Activated T-helper 1 cell treated with Interleukin-2 at 50 U/mL for 16 hours (primary cell): ENCODE results near the gene KPNA4.
"Not testable (repeated sequence)": the region's sequence is repeated elsewhere in the genome, so short reads cannot be mapped to it uniquely, and the experiment has no call there.

ENCODE experiments used
- DNase-seq: peaks from one replicate; pipeline ENCODE4 v3.0.0-alpha.2; 2020; ENCODE audit warnings: low read depth

KPNA4 gene

DNA sequence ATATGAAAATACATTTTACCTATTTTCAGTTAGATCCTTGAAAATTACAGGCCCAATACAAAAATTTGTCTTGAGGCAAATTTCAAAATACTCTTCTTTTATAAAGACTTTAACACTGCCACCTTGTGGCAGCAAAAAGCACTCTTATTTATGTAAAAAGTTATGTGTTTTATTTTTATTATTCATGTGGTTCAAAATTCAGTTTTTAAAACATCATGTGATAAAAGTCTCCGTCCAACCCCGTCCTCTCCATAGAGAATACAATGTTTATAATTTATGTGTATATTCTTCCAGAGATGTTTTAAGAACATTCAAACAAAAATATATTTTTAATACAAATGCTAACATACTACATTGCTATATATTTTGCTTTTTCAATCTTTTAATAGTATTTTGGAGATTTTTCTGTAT, 78.9 kb downstream of the KPNA4 start:
- no peak for DNase-seq

DNA sequence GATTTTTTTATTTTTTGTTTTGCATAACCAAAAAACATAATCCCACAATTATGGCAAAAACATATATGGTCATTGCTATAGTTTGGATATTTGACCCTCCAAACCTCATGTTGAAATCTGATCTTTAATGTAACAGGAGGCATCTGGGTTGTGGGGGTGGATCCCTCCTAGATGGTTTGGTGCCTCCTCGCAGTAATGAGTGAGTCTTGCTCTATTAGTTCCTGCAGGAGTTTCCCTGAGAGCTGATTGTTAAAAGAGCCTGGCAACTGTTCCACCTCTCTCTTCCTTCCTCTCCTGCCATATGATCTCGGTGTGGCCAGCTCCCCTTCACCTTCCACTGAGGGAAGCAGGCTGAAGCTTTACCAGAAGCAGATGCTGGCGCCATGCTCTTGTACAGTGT, 82.6 kb downstream of the KPNA4 start:
- DNase-seq = no peak

DNA sequence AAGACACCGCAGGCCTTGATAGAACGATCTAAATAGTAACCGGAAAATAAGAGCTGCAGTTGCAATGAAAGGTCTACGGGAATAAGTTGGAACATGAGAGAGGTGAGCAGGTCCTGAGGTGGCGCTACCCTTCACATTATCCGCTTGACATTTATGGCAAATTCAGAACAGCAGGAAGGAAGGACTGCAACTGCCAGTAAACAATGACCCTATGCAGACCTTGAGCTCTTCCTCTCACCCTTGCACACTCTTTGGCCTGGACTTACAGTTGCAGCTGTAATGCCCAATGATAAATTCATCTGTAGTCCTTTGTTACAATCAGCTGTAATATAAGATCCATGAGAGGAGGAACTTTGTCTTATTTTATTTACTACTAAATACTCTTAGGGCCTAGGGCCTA, 83.5 kb downstream of the KPNA4 start:
- DNase-seq = no peak

DNA sequence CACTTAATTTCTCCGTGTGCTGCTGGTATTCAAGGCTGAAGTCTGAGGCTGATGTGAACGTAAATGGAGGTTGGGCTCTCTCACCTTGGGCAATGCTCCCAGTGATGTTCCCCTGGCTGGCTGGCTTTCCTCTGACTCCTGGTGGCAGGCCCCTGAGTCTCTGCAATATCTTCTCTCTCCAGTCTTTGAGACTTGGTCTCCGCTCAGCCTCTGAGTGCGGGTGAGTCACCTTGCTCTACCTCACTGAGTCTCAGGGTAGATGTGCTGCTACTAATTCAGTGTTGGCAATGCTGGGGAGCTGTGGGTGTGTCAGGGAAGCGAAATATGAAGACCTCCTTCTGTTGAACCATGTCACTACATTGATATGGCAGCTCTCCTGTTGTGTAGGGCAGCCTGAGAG, 84.4 kb downstream of the KPNA4 start:
- DNase-seq = no peak

DNA sequence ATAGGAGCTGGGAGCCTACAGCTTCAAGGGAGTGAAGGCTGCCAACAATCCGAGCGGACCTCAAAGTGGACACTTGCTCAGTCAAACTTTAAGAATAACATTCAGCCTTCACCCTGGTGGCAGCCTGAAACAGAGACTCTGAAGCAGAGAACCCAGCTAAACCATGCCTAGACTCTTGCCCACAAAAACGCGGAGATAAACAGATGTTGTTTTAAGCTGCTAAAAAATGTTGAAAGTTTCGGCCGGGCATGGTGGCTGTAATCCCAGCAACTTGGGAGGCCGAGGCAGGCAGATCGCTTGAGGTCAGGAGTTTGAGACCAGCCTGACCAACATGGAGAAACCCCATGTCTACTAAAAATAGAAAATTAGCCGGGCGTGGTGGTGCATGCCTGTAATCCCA, 86.0 kb downstream of the KPNA4 start:
- DNase-seq = no peak

DNA sequence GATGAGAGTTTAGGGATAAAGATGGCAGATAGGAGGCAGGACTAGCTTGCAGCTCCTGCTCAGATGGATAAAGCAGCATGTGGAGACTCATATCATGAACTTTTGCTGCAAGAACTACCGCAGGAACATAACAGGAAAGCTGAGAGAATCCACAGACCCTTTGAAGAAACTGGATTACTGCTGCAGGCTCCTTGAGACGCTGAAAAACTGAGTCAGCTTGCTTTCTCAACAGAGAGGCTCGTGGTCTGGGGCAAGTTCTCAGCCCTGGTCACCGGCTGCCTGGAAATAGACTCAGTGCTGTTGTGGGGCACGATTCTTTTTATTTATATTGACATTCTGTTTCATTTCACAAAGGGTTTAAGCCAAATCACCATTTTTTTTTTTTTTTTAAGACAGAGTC, 87.0 kb downstream of the KPNA4 start:
- DNase-seq = no peak

DNA sequence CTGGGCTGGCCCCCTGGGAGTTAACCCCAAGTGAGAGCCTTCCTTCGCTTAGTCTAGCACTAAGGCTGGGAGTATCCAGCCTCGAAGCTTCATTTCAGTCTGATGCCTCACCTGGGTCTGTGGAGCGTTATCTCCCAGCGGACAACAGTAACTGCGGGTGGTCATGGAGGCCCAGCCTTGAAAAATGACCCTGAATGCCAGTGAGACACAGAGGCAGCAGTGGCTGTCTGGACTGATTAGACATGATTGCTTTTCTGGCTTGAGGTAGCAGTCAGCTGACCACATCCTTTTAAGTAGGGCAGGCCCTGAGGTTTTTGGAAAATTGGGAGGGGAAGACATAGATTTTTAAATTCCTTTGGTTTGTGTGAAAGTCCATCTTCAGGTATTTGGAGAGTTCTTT, 87.6 kb downstream of the KPNA4 start:
- DNase-seq = no peak

DNA sequence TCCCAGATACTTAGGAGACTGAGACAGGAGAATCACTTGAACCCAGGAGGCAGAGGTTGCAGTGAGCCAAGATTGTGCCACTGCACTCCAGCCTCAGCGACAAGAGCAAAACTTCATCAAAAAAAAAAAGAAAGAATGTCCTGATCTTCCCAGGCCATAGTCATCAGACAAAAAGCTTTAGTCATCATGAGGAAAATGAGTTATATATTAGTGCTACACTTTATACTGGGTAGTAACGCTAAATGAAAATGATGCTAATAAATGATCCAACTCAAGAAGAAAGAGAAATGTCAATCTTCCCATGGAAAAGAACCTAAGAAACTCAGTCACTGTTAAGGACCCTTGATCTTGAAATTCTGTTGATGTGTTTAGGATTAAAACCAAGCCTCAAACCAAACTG, 89.5 kb downstream of the KPNA4 start:
- DNase-seq = no peak

DNA sequence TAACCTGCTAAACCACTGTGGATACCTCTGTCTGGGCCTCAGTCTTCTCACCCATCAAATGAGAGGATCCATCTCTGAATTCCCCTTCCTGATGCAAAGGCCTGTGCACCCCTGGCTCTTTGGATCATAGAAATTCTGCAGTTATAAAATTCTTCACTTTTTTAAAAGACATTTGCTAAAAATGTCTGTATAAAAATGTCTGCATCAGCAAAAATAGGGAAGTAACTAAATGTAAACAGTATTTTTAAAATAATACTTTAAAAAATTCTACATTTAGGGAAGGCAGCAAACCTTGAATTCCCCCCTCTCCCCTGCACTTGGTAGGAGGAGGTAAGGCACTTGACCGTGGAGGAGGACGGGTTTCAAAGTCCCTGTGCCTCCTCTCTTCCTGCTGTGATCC, 90.2 kb downstream of the KPNA4 start:
- DNase-seq = no peak

DNA sequence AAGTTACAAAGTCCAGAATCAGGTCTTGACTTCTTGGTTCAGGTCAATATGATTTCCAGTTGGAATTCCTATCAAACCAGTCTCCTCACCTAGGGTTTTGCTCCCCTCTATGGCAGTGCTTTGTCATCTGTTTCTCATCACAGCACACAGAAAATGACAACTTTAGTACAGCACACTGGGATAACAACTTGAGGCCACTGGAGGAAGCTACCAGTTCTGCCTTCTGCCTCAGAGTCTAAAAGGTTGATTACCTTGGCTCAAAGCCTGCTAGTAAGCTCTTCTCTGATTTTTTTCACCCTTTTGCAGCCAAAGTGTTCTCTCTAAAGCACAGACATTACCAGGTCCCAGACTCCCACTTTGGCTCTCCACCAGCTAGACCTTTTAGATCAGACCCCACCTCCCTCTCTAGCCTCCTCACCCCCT, 90.9 kb downstream of the KPNA4 start:
- DNase-seq = no peak

DNA sequence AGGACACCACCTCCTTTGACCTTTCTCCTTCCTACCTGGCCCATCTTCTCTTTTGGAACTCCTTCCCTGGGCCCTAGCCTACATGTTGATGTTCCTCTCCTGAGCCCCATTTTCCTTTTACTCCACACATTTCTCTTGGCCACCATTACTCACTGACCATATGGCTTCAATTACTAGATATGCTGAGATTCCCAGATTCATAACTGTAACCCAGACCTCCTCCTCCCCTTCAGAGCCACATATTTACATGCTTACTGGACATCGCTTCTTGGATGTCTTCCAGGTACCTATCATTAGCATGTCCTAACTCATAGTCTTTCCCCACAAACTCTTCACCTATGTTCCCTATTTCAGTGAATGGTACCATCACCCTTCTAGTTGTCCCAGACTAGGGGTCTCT, 91.4 kb downstream of the KPNA4 start:
- no peak for DNase-seq

DNA sequence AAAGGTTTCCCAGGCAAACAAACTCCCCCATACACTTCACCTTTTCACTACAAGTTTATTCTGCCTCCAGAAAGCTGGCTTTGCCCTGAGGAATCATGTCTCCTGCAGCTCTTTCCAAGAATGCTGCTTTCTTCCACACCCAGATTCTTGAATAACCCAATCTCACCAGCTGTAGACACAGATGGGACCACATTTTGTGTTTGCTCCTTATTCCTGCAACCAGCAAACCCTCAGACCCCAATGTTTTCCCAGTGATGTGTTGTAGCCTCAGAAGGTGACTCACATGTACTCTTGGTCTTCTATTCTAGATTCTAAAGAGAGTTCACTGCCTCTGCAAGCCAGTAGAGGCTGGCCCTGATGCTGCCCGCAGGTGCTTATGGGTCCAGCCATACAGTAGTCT, 92.2 kb downstream of the KPNA4 start:
- DNase-seq = no peak

DNA sequence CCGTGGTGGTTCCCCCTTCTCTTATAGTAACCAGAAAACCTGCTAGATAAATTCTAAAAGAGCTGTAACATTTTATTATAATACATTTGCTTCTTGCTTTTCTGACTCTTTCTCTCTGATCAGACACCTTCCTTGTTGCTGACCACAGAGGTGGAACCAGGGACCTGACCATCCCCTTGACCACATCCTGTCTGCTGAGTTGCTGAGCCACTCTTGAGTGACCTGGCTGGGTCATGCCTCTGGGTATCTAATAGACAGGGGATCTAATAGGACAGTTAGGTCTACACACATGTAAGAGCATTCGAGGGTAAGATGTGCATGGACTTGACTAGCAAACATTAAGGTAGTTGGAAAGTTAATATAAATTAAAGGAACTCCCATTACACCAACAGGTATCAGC, 93.0 kb downstream of the KPNA4 start:
- no peak for DNase-seq

DNA sequence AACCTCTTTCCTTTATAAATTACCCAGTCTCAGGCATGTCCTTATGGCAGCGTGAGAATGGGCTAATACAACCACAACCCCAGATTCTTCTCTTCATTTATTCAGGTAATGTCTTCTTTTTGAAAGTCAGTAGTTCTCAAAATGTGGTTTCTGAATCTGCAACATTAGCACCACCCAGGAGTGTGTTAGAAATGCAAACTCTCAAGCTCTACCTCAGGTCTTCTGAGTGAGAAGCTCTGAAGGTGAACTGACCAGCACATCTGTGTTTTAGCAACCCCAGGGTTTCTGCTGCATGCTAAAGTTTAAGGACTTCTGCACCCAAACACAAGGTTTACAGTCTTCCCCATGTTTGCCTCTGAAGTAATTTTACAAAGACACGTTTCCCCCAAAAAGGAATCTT, 93.5 kb downstream of the KPNA4 start:
- DNase-seq = no peak

DNA sequence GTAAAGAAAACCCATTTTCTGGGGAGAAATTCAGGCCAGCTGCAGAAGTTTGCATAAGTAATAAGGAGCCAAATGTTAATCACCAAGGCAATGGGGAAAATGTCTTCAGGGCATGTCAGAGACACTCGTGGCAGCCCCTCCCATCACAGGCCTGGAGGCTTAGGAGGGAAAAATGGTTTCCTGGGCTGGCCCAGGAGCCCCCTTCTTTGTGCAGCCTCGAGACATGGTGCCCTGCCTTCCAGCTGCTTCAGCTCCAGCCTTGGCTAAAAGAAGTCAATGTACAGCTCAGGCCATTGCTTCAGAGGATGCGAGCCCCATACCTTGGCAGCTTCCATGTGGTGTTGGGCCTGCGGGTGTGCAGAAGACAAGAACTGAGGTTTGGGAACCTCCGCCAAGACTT, 95.2 kb downstream of the KPNA4 start:
- DNase-seq = no peak

DNA sequence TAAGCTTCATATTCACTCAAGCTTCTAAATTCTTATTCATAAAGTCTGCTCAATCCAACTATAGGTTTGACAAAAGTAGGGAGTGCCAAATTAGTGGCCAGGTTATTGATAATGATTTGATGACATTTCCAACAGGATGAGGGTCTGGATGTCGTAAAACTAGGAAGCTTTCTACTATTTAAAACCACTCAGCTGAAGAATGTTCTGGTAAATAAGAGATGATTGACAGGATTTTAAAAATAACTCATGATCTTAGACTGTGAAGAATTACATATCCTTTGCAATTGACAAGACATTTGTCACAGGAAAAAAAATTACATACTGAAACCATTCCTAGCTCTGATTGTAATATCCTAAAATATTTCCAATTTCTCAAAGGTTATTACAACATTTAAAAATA, 100.4 kb downstream of the KPNA4 start:
- no peak for DNase-seq

DNA sequence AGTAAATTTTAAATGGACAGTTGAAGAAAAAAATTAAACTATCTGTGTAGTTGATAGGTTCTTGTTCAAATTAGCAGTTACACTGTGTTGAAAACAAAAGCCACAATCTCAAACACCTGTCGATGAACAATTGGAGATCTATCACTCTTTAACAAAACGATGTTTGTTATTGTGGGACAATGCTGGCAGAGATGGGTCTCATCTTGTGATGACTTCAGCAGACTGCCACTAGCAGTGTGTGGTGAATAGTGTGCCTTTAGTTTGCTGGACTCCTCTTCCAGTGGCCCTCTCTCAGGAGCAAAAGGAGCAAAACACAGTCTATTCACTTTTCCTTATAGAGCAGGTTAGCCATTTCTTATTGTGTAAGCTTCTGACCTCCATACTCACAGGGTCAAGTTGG, 101.0 kb downstream of the KPNA4 start:
- DNase-seq = no peak

DNA sequence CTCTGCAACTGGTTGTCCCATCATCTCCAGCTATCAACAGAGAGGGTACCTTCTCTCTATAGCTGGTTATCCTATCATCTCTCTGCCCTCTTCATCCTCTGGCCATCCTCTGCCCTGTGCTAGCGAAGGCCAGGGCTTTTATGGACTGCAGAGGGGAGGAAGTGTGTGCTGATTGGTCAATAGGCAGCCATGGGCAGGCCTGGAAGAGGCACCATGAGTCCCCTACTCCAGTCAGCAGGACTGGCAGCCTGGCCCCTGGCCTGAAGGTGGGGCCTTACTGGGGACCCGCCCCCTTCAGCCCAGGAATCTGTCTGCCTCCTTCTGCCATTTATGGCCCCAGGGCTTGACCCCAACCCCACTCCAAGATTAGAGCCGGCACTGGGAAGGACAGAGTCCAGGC, 105.3 kb downstream of the KPNA4 start:
- no peak for DNase-seq

DNA sequence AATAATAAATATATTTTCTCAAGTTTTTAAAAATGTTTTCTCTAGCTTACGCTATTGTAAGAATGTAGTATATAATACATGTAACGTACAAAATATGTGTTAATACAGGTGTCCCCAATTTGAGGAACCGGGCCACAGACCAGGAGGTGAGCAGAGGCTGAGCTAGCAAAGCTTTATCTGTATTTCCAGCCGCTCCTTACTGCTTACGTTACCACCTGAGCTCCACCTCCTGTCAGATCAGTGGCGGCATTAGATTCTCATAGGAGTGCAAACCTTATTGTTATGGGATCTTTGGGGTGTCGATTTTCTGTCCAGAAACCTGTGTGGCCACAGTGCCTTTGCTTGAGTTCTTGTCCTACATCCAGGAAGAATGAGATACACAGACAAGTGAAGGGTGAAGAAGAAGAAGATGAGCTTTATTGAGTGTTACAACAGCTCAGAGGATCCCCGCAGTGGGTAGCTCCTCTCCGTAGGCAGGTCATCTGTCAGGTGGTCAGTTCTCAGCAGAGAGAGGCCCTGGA, 105.9 kb downstream of the KPNA4 start:
- no peak for DNase-seq

DNA sequence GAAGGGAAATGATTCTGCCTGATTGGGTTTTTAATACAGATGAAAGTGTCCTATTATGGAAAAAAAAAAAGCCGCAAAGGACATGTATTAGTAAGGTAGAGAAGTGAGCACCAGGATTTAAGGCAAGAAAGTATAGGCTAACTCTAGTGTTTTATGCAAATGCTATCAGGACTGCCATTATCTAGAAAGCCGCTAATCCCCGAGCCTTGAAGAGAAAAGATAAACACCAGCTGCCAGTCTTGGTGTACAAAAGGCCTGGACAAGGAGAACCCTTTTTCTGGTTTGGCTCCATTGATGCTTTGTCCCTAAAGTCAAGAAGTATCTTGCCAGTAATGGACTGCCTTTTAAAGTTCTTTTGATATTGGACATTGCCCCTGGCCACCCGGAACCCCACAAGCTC, 107.2 kb downstream of the KPNA4 start:
- no peak for DNase-seq

DNA sequence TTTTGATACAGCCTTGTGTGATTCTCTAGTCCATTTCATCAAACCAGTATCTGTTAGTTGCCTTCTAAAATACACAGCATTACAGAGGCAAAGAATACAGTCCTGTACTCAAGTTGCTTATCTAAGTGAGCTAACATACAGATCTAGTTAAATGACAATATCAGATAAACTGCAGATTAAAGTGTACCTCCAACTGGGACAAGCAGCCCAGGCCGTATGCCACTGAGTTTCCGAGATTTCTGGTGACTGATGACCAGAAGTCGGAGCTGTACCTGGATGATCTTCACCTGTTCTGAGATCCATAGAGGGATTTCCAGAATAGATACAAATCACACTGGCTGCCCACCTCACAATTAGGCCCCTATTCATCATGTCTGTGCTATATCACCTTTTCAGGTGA, 109.5 kb downstream of the KPNA4 start:
- DNase-seq = no peak

DNA sequence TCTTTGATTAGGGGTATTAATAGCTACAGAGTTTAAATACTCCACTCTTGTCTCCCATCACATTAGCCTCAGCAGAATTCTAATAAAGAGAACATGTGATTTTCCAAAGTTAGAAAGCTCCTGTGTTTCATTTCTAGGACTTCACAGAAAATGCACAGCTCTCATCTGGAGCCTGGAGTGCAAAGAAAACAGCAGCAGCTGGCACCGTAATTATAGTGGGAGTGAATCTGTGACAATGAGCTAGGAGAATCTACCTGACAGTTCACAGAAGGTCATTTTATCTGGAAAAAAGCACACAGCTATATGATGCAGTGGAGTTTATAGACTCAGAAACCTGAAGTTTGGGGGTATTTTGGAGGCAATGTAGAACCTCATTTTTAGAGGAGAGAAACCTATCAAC, 110.4 kb downstream of the KPNA4 start:
- no peak for DNase-seq

DNA sequence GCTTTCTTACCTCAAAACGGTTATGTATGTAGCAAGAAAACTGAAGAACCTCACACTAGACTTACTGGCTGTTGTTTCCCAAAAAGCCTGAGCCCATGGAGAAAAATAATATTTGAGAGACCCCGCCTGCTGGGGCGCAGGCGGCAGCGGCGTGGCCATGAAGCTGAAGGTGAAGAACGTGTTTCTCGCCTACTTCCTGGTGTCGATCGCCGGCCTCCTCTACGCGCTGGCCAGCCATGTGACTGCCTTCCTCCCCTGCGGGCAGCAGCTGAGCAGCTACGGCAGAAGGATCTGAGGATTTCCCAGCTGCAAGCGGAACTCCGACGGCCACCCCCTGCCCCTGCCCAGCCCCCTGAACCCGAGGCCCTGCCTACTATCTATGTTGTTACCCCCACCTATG, 113.1 kb downstream of the KPNA4 start:
- not testable (repeated sequence) for DNase-seq

DNA sequence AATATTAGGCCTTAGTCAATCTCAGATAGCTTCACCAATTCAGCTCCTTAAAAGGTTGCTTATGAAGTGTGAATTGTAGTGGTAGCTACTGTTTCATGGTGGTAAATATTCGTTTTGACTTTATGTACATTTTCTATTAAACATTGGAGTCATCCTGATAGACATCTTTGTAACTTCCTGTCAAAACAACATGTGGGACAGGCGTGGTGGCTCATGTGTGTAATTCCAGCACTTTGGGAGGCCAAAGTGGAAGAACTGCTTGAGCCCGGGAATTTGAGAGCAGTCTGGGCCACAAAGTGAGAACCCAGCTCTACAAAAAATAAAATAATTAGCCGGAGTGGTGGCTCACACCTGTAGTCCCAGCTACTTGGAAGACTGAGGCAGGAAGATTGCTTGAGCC, 113.8 kb downstream of the KPNA4 start:
- DNase-seq = no peak

DNA sequence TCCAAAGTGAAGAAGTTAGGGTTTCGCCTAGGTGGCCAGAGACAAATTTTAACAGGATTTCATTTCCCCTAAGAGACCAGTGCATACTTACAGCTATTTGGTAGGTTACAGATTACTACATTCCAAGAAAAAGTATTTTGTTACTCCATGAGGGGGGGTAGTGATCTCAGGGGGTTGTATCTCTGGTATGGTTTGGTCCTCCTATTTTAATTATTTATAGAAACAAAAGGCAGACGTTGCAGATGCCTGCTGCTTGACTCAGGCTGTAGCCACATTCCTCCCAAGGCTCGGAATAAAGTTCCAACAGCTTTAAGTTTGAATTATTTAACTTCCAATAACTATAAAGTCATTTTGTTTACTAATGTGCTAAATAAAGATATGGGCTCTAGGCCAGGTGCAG, 114.5 kb downstream of the KPNA4 start:
- no peak for DNase-seq
